OCI-LY1 (cell line): ENCODE data around the gene LLGL2.
A peak's percentile ranks its signal among the peaks of the same experiment; 100 is the strongest.

ENCODE experiments used
- H2AFZ ChIP-seq: fragments of 200-600 bp; sonication (generic), shearing (Covaris generic); 2 replicates; pipeline ENCODE4 v1.6.0; 2014; ENCODE audit warnings: antibody characterized with exemption, mild to moderate bottlenecking, low read length
- H3F3A ChIP-seq: fragments of 200-600 bp; sonication (generic), shearing (Covaris generic); 2 replicates; pipeline ENCODE4 v1.6.0; 2014; ENCODE audit warnings: mild to moderate bottlenecking, antibody characterized with exemption, low read length, moderate library complexity; ENCODE audit not compliant: insufficient read depth
- H3K27ac ChIP-seq: fragments of 200-600 bp; sonication (generic); 2 replicates; pipeline ENCODE4 v1.5.1; 2014; ENCODE audit warnings: low read length, mixed run types, mild to moderate bottlenecking, low read depth; ENCODE audit not compliant: poor library complexity, severe bottlenecking
- H3K27me3 ChIP-seq: fragments of 200-600 bp; sonication (generic); 2 replicates; pipeline ENCODE4 v1.6.0; 2014; ENCODE audit warnings: antibody characterized with exemption, mild to moderate bottlenecking, low read length, moderate library complexity; ENCODE audit not compliant: insufficient read depth
- H3K36me3 ChIP-seq: fragments of 200-600 bp; sonication (generic); 2 replicates; pipeline ENCODE4 v1.6.1; 2014; ENCODE audit warnings: mild to moderate bottlenecking, antibody characterized with exemption, low read length, moderate library complexity, mixed read lengths; ENCODE audit not compliant: insufficient read depth
- H3K4me1 ChIP-seq: fragments of 200-600 bp; sonication (generic); 2 replicates; pipeline ENCODE4 v1.5.1; 2014; ENCODE audit warnings: mild to moderate bottlenecking, low read length, moderate library complexity; ENCODE audit not compliant: insufficient read depth, severe bottlenecking
- H3K4me2 ChIP-seq: fragments of 200-600 bp; sonication (generic), shearing (Covaris generic); 2 replicates; pipeline ENCODE4 v1.6.1; 2014; ENCODE audit warnings: low read length
- H3K4me3 ChIP-seq: fragments of 200-600 bp; sonication (generic); 2 replicates; pipeline ENCODE4 v1.5.1; 2014; ENCODE audit warnings: low read length, low read depth, mild to moderate bottlenecking, mixed read lengths; ENCODE audit not compliant: poor library complexity, severe bottlenecking
- H3K79me2 ChIP-seq: fragments of 200-600 bp; shearing (Covaris generic); 2 replicates; pipeline ENCODE4 v1.6.1; 2016; ENCODE audit warnings: mixed run types, low read length, mixed read lengths; ENCODE audit not compliant: insufficient read depth
- H3K9ac ChIP-seq: fragments of 200-600 bp; sonication (generic), shearing (Covaris generic); 2 replicates; pipeline ENCODE4 v1.6.1; 2014; ENCODE audit warnings: mild to moderate bottlenecking, low read length, mixed read lengths
- H3K9me2 ChIP-seq: fragments of 200-600 bp; sonication (generic), shearing (Covaris generic); 2 replicates; pipeline ENCODE4 v1.6.1; 2014; ENCODE audit warnings: low read depth, mild to moderate bottlenecking, low read length, mixed read lengths
- H3K9me3 ChIP-seq: fragments of 200-600 bp; shearing (Covaris generic); 2 replicates; pipeline ENCODE4 v1.6.1; 2014; ENCODE audit warnings: low read length, mixed read lengths
- H4K20me1 ChIP-seq: fragments of 200-600 bp; sonication (generic), shearing (Covaris generic); 2 replicates; pipeline ENCODE4 v1.6.0; 2016; ENCODE audit warnings: mild to moderate bottlenecking, low read length; ENCODE audit not compliant: insufficient read depth
- EZH2 ChIP-seq: fragments of 200-600 bp; sonication (generic), shearing (Covaris generic); IDR thresholded peaks from 2 replicates; pipeline ENCODE4 v1.8.0; 2017; ENCODE audit warnings: borderline replicate concordance, mixed run types, mild to moderate bottlenecking, antibody characterized with exemption, low read length, moderate library complexity, mixed read lengths
- TF ChIP-seq, protein P1 (sequence below): fragments of 200-600 bp; sonication (generic), shearing (Covaris generic); IDR thresholded peaks from 2 replicates; pipeline ENCODE4 v1.5.1; 2017; ENCODE audit warnings: mild to moderate bottlenecking, antibody characterized with exemption, low read length, moderate library complexity, mixed read lengths

The LLGL2 gene

DNA sequence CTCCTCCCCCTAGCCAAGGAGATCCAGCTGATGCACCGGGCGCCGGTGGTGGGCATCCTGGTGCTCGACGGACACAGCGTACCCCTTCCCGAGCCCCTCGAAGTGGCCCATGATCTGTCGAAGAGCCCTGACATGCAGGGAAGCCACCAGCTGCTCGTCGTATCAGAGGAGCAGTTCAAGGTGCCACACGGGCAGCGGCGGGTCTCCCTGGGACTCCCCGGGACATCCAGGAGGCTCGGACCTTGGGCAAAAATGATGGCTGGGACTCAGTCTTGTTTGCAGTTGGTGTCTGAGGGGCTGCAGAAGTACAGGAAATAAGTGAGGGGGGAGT lies 46.4 kb downstream of the LLGL2 start:
- Histone ChIP-seq H3K9me2 (no peaks in the 10 kb centered on the region), H3F3A (no peaks in the 10 kb centered on the region), H3K4me2 (peak overlapping the region; percentile 58; the same call in 1 of the 2 replicates), H2AFZ (no peak overlapping the region), H3K9me3 (no peaks in the 10 kb centered on the region), H3K27me3 (0 out of 2 replicates have a peak, but pooled peaks cover 3% of the 10 kb centered on the region), H3K27ac (no peak overlapping the region), H3K4me3 (peak overlapping the region; percentile 45), H3K9ac (no peak overlapping the region; the same call in 1 of the 2 replicates), H3K4me1 (peaks cover 13% of the 10 kb centered on the region), H3K79me2 (no peaks in the 10 kb centered on the region), H4K20me1 (no peaks in the 10 kb centered on the region), H3K36me3 (no peaks in the 10 kb centered on the region)
- TF ChIP-seq EZH2, result no peak

DNA sequence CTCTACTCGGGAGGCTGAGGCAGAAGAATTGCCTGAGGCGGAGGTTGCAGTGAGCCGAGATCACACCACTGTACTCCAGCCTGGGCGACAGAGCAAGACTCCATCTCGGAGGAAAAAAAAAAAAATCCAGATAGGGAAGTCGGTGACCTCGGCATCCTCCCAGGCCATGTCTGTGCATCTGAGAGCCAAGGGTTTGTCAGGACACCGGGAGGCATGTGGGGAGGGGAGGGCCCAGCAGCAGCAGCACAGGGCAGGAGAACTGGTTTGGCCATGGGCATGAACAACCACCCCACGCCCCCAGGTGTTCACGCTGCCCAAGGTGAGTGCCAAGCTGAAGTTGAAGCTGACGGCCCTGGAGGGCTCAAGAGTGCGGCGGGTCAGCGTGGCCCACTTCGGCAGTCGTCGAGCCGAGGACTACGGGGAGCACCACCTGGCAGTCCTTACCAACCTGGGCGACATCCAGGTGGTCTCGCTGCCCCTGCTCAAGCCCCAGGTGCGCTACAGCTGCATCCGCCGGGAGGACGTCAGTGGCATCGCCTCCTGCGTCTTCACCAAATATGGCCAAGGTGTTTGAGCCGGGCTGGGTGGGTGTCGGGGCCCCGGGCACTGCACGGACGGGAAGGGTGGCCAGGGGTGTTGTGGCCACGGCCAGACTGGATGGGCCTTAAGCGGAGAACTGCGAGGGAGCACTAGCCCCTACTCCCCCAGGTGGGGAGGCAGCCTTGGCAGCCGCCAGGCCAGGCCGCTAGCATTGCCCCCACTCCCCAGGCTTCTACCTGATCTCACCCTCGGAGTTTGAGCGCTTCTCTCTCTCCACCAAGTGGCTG lies 47.4 kb downstream of the LLGL2 start:
- Histone ChIP-seq H3F3A (no peaks in the 10 kb centered on the region), H3K79me2 (no peaks in the 10 kb centered on the region), H3K27ac (no peak overlapping the region), H3K27me3 (peaks cover 7% of the 10 kb centered on the region; the same call in 1 of the 2 replicates), H3K4me1 (peaks cover 13% of the 10 kb centered on the region), H3K9me3 (no peaks in the 10 kb centered on the region), H3K9ac (no peak overlapping the region), H2AFZ (no peak overlapping the region), H3K36me3 (no peaks in the 10 kb centered on the region), H3K4me3 (no peak overlapping the region), H3K9me2 (no peaks in the 10 kb centered on the region), H3K4me2 (no peak overlapping the region), H4K20me1 (no peaks in the 10 kb centered on the region)
- no peak for TF ChIP-seq EZH2
- TF ChIP-seq, protein P1, sequence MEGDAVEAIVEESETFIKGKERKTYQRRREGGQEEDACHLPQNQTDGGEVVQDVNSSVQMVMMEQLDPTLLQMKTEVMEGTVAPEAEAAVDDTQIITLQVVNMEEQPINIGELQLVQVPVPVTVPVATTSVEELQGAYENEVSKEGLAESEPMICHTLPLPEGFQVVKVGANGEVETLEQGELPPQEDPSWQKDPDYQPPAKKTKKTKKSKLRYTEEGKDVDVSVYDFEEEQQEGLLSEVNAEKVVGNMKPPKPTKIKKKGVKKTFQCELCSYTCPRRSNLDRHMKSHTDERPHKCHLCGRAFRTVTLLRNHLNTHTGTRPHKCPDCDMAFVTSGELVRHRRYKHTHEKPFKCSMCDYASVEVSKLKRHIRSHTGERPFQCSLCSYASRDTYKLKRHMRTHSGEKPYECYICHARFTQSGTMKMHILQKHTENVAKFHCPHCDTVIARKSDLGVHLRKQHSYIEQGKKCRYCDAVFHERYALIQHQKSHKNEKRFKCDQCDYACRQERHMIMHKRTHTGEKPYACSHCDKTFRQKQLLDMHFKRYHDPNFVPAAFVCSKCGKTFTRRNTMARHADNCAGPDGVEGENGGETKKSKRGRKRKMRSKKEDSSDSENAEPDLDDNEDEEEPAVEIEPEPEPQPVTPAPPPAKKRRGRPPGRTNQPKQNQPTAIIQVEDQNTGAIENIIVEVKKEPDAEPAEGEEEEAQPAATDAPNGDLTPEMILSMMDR, result no peak

DNA sequence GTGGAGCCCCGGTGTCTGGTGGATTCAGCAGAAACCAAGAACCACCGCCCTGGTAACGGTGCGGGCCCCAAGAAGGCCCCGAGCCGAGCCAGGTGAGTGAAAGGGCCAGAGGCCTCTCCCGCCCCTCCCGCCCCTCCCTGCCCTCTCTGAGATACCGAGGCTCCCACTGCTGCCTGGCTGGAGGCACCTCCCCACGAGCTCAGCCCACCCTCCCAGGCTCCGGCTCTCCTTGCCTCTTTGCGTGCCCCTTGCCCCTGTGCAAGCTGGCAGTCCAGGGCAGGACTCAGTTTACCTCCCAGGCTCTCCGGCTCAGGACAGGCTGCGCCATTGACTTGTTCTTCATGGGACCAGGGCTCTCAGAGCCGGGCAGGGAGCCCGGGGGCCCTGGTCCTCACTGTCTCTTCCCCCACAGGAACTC lies 48.1 kb downstream of the LLGL2 start:
- Histone ChIP-seq H3K9me3 (no peaks in the 10 kb centered on the region), H3K27me3 (peaks cover 8% of the 10 kb centered on the region; the same call in 1 of the 2 replicates), H3K9ac (no peak overlapping the region), H3K4me1 (peaks cover 13% of the 10 kb centered on the region), H2AFZ (no peak overlapping the region), H3F3A (no peaks in the 10 kb centered on the region), H3K4me2 (no peak overlapping the region), H3K4me3 (no peak overlapping the region), H3K79me2 (no peaks in the 10 kb centered on the region), H3K9me2 (no peaks in the 10 kb centered on the region), H3K27ac (no peak overlapping the region), H3K36me3 (no peaks in the 10 kb centered on the region), H4K20me1 (no peaks in the 10 kb centered on the region)
- TF ChIP-seq EZH2, result no peak
- TF ChIP-seq, protein P1, result no peak
